Adrenal gland (tissue), 12 donors: Measurements from ENCODE around the gene DNAAF1. TPM values are rescaled to one million over a fixed set of nuclear protein-coding genes. Genes with fewer than 3 reads are reported as not detected.

Source experiments
- DNase-seq, 7 donors: peaks; one replicate each; pipeline ENCODE4 v3.0.0-alpha.2; 2019 to 2020
- H3K27ac ChIP-seq, 5 donors: fragments of 200-600 bp; sonication (generic) in 4 of 5; 1 replicate in 3 of 5; 2 replicates in 2 of 5; pipeline versions ENCODE4 v1.5.1 to v1.8.0; 2016 to 2020; ENCODE audit warnings: mild to moderate bottlenecking in 1 of 5
- H3K27me3 ChIP-seq: fragments of 200-600 bp; 2 replicates; pipeline ENCODE4 v1.8.0; 2021
- H3K36me3 ChIP-seq, 2 donors: fragments of 200-600 bp; replicated peaks in 1 of 2; 1 replicate in 1 of 2; 2 replicates in 1 of 2; pipeline versions ENCODE4 v1.5.1 to v1.8.0; 2018 to 2022
- H3K4me1 ChIP-seq, 2 donors: fragments of 200-600 bp; replicated peaks in 1 of 2; 1 replicate in 1 of 2; 2 replicates in 1 of 2; pipeline versions ENCODE4 v1.5.1 to v1.8.0; 2018 to 2021
- H3K4me3 ChIP-seq, 4 donors: fragments of 200-600 bp; sonication (generic) in 3 of 4; one replicate each; pipeline ENCODE4 v1.5.1; 2016 to 2018
- H3K9me3 ChIP-seq, 3 donors: fragments of 200-600 bp; sonication (generic) in 1 of 3; replicated peaks in 1 of 3; 1 replicate in 2 of 3; 2 replicates in 1 of 3; pipeline versions ENCODE4 v1.5.1 to v1.8.0; 2016 to 2021
- POLR2A ChIP-seq, 2 donors: fragments of 450-650 bp; IDR thresholded peaks; one replicate each; pipeline ENCODE4 v1.6.1; 2017; ENCODE audit warnings: antibody characterized with exemption in 2 of 2, mild to moderate bottlenecking in 2 of 2, moderate library complexity in 1 of 2
- WGBS, 4 donors: extraction: QIAGEN DNeasy Blood & Tissue Kit in 2 of 4; methylation state at CpG; one replicate each; pipeline versions ENCODE4 v1.1.5 to v1.1.7; 2013 to 2017; 5-methylcytosine and 5-hydroxymethylcytosine counted together
- intact Hi-C, 2 donors: fragments of 100-400 bp; cut with DNase I; formaldehyde crosslinking; loops; one replicate each; pipeline versions ENCODE4 v1.14.1 to v1.15.0; 2022 to 2023
- polyA plus RNA-seq, 3 donors: library from polyadenylated mRNA; stranded (reverse); fragments of 200-250 nt in 2 of 3; fragments of 350-450 nt in 1 of 3; fragmentation: Illumina TruSeq in 1 of 3; extraction: RNeasy Lipid Tissue Mini Kit (QIAGEN cat#74804) in 1 of 3; gene quantifications; one replicate each; pipeline ENCODE4 v1.2.3, GENCODE V29; 2013 to 2014
- total RNA-seq, 9 donors: library from RNA; depleted of rRNA in 4 of 9; stranded (reverse); fragments of >200 nt in 4 of 9; fragments of 120-200 nt in 1 of 9; fragmentation: NEBNext Ultra II Directional in 1 of 9; extraction: Animal tissue kit (Norgen Biotek cat#: 25700) in 1 of 9; gene quantifications; one replicate each; pipeline versions ENCODE4 v1.1.0 to v1.2.4, GENCODE V29; 2013 to 2023
- TF ChIP-seq, protein P1 (sequence below), 6 experiments: fragments of 450-650 bp in 4 of 6; fragments of 200-600 bp in 2 of 6; sonication (generic) in 1 of 6; IDR thresholded peaks; 1 replicate in 5 of 6; 2 replicates in 1 of 6; pipeline versions ENCODE4 v1.5.1 to v1.8.0; 2016 to 2021; ENCODE audit warnings: antibody characterized with exemption in 6 of 6, mild to moderate bottlenecking in 2 of 6, moderate library complexity in 1 of 6
- donor health status: healthy with polysubstance abuse.
- donor health status: Bipolar disorder and iron deficiency.
- donor health status: DM: yes; HTN: yes; CAD: no.
- donor health status: DM: no; HTN: no; CAD: no.
- donor health status: DM: no; HTN: no; CAD: no.
- donor health status: DM: yes; HTN: yes; CAD: no.

The DNAAF1 gene
- total and polyA plus RNA-seq, 12 donors, result 0.67 to 17.9 (median 2.4) TPM

DNA sequence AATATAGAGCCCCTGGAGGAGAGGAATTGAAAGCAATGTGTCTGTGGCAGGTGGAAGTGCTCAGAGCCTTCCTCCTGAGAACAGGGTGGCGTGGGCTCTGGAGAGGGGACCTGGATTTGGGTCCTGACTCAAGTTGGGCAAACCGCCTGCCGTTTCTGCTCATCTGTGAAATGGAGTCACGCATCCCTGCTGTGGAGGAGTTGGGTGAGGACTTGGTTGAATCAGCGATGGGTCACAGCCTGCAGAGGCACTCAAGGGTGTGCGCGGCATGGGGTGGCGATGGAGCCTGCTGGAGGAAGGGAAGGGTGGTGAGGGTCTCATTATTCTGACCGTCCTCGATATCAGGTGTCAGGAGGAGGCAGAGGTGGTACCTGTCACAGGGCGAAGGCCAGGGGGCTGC, 48.9 kb downstream of the DNAAF1 start:
- H3K36me3 ChIP-seq, result no peaks in the 10 kb centered on the region
- H3K4me1 ChIP-seq, result no peaks in the 10 kb centered on the region
- intact Hi-C loops, result no loop called here
- TF ChIP-seq, protein P1, sequence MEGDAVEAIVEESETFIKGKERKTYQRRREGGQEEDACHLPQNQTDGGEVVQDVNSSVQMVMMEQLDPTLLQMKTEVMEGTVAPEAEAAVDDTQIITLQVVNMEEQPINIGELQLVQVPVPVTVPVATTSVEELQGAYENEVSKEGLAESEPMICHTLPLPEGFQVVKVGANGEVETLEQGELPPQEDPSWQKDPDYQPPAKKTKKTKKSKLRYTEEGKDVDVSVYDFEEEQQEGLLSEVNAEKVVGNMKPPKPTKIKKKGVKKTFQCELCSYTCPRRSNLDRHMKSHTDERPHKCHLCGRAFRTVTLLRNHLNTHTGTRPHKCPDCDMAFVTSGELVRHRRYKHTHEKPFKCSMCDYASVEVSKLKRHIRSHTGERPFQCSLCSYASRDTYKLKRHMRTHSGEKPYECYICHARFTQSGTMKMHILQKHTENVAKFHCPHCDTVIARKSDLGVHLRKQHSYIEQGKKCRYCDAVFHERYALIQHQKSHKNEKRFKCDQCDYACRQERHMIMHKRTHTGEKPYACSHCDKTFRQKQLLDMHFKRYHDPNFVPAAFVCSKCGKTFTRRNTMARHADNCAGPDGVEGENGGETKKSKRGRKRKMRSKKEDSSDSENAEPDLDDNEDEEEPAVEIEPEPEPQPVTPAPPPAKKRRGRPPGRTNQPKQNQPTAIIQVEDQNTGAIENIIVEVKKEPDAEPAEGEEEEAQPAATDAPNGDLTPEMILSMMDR (IDR thresholded peaks at IDR 0.05), result no peak
- TF ChIP-seq POLR2A (IDR thresholded peaks at IDR 0.05), result no peak
- no peak overlapping the region for H3K27ac ChIP-seq
- no peaks in the 10 kb centered on the region for H3K27me3 ChIP-seq
- H3K4me3 ChIP-seq, result no peak overlapping the region
- 81 to 91% (median 89%) methylated on average over 10 to 11 of the region's 11 CpGs for WGBS, 4 donors
- DNase-seq, result no peak
- no peaks in the 10 kb centered on the region for H3K9me3 ChIP-seq

DNA sequence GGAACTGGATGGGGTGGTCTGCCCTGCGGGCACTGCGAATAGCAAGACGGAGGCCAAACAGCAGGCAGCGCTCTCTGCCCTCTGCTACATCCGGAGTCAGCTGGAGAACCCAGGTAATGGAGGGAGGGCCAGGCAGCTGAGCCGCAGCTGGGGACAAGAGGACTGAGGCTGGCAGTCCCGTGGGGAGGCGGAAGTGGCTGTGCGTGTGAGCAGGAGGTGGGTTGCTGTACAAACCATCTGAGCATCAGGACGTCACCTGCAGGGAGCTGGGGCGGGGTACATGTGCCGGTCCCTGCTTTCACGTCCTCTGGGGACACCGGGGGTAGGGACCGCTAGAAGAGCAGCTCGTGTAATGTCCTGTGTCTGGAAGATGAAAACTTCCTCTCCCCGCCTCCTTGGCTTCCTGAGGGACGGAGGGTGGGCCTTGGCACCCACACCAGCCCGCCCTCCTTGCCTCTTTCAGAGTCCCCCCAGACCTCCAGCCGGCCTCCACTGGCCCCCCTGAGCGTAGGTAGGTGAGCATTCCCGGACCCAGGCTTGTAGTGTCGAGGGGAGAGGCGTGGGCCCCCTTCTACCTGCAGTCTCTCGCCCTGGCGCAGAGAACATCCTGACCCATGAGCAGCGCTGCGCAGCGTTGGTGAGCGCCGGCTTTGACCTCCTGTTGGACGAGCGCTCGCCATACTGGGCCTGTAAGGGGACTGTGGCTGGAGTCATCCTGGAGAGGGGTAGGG, 49.5 kb downstream of the DNAAF1 start:
- WGBS, 4 donors, result 72 to 78% (median 74%) methylated on average over 25 to 34 of the region's 34 CpGs
- no peaks in the 10 kb centered on the region for H3K4me1 ChIP-seq
- no peaks in the 10 kb centered on the region for H3K36me3 ChIP-seq
- no peak for TF ChIP-seq POLR2A (IDR thresholded peaks at IDR 0.05)
- TF ChIP-seq, protein P1 (IDR thresholded peaks at IDR 0.05), result no peak
- H3K4me3 ChIP-seq, result no peak overlapping the region
- intact Hi-C loops, result no loop called here
- H3K27ac ChIP-seq, result no peak overlapping the region
- peak in 1 of 7 donors; percentile 69 for DNase-seq
- H3K9me3 ChIP-seq, result no peaks in the 10 kb centered on the region
- no peaks in the 10 kb centered on the region for H3K27me3 ChIP-seq

DNA sequence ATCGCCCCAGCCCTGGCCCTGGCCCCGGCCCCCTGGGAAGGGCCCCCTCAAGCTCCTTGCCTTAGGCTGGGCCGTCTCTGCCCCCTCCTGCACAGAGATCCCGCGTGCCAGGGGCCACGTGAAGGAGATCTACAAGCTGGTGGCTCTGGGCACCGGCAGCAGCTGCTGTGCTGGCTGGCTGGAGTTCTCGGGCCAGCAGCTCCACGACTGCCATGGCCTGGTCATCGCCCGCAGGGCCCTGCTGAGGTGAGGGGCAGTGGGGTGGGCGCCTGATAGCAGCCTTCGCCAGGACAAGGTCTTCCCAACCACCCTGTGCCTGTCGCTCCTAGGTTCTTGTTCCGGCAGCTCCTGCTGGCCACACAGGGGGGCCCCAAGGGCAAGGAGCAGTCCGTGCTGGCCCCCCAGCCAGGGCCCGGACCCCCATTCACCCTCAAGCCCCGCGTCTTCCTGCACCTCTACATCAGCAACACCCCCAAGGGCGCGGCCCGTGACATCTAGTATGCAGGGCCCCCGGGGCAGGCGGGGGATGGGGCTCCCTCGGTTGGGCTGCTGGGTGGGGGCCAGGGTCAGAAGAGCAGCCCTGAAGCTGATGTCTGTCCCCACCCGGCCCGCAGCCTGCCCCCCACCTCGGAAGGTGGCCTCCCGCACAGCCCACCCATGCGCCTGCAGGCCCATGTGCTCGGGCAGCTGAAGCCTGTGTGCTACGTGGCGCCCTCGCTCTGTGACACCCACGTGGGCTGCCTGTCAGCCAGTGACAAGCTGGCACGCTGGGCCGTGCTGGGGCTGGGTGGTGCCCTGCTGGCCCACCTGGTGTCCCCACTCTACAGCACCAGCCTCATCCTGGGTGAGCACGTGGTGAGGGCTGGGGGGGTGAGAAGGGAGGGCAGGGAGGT, 50.3 kb downstream of the DNAAF1 start:
- TF ChIP-seq, protein P1 (IDR thresholded peaks at IDR 0.05), result no peak
- no peak for TF ChIP-seq POLR2A (IDR thresholded peaks at IDR 0.05)
- Histone ChIP-seq H3K27ac (no peak overlapping the region), H3K9me3 (no peaks in the 10 kb centered on the region), H3K4me3 (no peak overlapping the region), H3K27me3 (no peaks in the 10 kb centered on the region), H3K4me1 (no peaks in the 10 kb centered on the region), H3K36me3 (no peaks in the 10 kb centered on the region)
- intact Hi-C loops, result no loop called here
- WGBS, 4 donors, result 53 to 78% (median 76%) methylated on average over 3 to 38 of the region's 38 CpGs
- no peak for DNase-seq

DNA sequence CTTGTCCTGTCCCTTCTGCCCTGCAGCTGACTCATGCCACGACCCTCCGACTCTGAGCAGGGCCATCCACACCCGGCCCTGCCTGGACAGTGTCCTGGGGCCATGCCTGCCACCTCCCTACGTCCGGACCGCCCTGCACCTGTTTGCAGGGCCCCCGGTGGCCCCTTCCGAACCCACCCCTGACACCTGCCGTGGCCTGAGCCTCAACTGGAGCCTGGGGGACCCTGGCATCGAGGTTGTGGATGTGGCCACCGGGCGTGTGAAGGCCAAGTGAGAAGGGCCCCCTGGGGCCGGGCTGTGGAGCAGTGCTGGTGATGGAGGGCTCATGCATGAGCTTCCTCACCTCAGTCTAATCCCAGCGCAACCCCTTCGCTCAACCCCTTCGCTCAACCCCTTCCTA, 51.0 kb downstream of the DNAAF1 start:
- no peak for DNase-seq
- TF ChIP-seq, protein P1 (IDR thresholded peaks at IDR 0.05), result no peak
- TF ChIP-seq POLR2A (IDR thresholded peaks at IDR 0.05), result no peak
- no peaks in the 10 kb centered on the region for H3K9me3 ChIP-seq
- H3K36me3 ChIP-seq, result no peaks in the 10 kb centered on the region
- H3K27ac ChIP-seq, result no peak overlapping the region
- H3K4me1 ChIP-seq, result no peaks in the 10 kb centered on the region
- H3K27me3 ChIP-seq, result no peaks in the 10 kb centered on the region
- no peak overlapping the region for H3K4me3 ChIP-seq
- intact Hi-C loops, result no loop called here
- WGBS, 4 donors, result 80 to 84% (median 83%) methylated on average over 9 to 16 of the region's 16 CpGs
